GM18505 (cell line): ENCODE results near the gene PDLIM7.

Experiments
- ATAC-seq: cut with Tn5 transposase; IDR thresholded peaks from one replicate; pipeline ENCODE4 v1.9.1; 2021; ENCODE audit not compliant: unreplicated experiment
- POLR2A ChIP-seq: IDR thresholded peaks from 4 replicates; pipeline ENCODE4 v1.6.1; 2011; ENCODE audit warnings: borderline replicate concordance; ENCODE audit not compliant: insufficient read depth, insufficient read length; ENCODE audit errors: extremely low read depth

PDLIM7 gene

DNA sequence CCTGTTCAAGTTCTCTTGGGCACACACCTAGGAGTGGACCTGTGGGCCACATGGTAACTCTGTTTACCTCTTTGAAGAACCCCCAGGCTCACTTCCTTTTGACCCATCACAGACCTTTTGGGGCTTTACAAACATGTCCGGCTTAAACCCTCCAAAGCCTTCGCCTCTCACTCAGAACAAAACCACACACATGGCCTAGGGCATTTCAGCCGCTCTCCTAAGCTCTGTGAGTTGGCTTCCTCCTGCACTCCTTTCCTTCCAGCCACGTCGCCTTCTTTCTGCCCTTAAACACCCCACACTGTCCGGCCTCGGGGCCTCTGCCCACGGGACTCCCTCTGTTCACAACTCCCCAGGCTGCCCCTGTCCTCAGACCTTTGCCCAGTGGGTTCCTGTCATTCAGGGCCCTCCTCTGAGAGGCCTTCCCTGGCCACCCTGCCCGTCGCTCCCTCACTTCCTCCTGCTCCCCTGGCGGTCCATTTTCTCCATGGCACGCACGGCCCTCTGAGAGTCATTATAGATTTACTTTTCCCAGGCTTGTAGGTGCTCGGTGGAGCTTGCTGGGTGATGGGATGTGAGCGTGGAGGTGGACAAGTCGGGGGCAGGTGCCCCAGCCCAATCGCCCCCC lies 10.3 kb upstream of the PDLIM7 start:
- ATAC-seq = no peak
- no peak for TF ChIP-seq POLR2A

DNA sequence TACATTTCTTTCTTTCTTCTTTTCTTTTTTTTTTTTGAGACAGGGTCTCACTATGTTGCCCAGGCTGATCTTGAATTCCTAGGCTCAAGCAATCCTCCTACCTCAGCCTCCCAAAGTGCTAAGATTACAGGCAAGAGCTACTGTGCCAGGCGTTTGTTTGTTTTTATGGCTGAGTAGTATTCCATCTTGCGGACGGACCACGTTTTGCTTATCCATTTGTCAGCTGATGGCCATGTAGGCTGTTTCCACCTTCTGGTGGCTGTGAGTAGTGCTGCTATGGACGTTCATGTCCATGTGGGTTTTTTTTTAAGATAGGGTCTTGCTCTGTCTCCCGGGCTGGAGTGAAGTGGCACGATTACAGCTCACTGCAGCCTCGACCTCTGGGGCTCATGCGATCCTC lies 9.8 kb upstream of the PDLIM7 start:
- ATAC-seq = no peak

DNA sequence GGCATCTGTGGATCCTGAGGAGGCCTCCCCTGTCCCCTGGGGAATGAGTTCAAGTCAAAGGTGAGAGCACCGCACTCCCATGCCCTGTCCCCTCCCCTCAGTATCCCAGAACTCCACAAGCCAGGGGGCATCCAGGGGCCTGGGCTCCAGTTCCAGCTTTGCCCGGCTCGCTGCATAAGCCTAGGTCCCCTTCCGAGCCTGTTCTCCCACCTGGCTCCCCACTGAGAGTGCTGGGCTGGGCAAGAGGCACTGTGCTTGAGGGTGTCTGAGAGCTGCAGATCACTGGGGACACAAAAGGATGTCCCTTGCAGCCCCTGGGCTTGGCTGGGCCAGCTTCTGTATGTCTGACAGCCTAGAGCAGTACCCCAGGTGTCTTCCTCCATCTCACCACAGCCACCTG lies 7.7 kb upstream of the PDLIM7 start:
- peak; percentile 11 for TF ChIP-seq POLR2A
- no peak for ATAC-seq

More for the DNA sequence above, 9.8 kb upstream of the PDLIM7 start:
- TF ChIP-seq POLR2A = no peak

DNA sequence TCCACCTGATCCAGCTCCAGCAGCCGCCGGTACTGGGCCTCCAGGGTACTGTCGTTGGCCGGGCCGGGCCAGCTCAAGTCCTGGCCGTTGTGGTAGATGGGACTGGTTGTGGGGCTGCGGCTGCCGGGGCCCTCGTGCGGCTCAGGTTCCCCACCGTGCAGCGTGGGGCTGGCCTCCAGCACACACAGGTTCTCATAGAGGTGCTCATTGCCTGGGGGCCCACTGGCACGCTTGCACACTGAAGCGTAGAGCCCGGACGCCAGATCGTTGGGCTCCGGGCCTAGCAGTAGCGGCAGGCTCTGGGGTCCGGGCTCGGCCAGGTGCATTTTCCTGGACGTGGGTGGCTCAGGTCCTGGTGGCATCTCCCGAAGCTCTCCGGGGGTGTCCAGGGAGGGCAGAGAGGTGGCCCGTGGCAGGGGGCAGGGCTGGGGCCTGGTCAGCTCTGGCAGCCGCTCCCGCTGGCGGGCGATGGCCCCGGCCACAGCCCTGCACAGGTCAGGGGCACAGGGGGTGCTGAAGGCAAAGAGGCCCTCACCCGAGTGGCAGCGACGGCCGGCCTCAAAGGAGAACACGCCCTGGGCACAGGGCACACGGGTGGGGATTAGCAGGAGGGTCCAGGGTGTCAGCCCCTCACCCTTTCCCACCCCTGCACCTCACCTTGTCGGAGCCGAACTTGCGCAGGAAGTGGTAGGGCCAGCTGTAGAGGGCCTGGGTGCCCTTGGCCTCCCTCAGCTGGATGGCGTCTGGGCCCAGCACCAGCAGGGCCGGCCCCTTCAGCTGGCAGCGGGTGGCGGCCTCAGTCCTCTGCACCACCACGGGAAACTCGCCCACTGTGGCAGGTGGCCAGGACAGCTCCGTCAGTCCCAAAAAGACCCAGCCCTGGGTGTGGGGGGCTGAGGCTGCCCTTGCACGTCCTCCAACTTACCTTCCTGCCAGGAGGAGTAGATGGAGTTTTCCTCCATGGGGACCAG lies 7.0 kb upstream of the PDLIM7 start:
- no peak for ATAC-seq
- TF ChIP-seq POLR2A = peak; percentile 6

DNA sequence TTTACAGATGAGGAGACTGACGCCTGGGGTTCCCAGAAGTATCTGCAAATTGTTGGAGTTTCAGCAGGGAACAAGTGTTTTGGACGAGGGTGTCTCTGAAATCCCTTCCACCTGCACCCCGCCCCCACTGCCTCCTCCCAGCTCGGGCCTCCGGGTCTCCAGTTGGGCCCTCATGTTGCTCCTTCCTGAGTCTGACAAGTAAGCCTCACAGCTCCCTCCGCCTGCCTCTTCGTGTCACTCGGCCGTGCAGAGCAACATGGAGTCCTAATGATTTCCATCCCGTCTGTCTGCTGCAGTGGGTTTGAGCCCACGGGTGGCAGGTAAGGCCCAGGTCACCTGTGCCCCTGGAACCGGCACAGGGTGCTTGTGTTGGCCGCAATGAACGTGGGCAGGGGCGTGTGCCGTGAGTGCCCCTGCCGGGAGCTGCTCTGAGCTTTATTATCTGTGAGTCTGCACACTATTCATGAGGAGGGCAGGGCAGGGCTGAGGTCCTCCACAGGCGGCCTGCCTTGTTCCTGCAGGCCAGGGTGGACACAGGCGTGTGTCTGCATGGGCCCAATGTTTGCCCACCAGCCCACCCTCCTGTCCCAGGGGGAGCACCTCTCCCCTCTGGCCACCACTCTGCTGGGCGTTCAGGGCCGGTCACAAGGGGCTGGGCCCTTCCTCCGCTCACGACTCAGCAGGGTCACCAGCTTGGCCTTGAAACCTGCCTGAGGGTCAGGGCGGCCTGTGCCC lies 6.1 kb upstream of the PDLIM7 start:
- no peak for TF ChIP-seq POLR2A
- no peak for ATAC-seq

DNA sequence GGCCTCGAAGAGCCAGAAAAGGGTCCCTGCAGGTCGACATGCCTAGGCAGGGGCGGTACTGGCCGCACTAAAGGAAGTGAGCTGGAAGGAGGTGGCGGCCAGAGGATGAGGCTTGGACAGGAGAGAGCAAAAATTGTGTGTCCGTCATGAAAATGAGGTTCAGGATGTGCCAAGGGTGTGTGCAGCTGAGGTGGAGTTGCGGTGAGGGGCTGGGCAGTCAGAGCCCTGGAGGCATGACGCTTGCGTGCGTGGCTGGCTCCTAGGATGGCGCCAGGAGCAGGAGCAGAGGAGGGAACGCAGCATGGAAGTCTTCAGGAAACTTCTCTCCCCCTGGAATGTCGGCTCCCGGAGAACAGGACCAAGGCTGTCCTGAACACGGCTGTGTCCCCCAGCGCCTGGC lies 5.5 kb upstream of the PDLIM7 start:
- TF ChIP-seq POLR2A = peak; percentile 19

DNA sequence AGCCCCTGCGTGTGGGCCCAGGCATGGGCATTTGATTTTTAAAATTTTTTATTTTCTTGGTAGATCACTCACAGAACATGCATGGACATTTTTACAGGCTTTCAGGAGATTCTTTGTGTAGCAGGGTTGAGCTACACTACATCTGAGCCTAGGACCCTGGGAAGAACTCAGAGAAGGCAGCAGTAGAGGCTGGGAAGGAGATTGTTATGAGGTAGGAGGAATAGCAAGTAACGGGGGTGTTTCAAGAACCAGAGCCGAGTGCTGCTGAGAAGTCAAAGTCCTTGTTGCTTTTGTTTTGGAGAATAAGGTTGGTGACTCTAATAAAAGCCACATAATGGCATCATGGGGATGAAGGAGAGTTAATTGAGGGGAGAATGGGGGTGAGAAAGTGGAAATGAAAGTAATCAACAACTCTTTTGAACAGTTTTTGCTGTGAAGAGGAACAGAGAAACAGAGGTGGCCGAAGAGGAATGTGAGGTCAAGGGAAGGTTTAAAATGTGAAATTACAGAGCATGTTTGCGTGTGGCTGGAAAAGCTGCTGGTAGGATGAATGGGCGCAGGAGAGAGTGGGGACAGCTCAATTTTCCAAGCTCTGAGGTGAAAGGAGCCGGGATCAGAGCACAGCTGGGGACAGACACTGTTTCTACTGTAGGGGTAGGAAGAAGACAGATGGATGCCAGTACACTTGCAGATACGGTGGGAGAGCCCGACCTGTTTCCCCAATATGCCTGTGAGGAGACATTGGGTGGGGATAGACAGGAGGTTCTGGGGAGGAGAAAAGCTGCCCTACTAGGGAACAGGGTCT lies 4.7 kb upstream of the PDLIM7 start:
- no peak for TF ChIP-seq POLR2A
- ATAC-seq = no peak

More for the DNA sequence above, 5.5 kb upstream of the PDLIM7 start:
- no peak for ATAC-seq

DNA sequence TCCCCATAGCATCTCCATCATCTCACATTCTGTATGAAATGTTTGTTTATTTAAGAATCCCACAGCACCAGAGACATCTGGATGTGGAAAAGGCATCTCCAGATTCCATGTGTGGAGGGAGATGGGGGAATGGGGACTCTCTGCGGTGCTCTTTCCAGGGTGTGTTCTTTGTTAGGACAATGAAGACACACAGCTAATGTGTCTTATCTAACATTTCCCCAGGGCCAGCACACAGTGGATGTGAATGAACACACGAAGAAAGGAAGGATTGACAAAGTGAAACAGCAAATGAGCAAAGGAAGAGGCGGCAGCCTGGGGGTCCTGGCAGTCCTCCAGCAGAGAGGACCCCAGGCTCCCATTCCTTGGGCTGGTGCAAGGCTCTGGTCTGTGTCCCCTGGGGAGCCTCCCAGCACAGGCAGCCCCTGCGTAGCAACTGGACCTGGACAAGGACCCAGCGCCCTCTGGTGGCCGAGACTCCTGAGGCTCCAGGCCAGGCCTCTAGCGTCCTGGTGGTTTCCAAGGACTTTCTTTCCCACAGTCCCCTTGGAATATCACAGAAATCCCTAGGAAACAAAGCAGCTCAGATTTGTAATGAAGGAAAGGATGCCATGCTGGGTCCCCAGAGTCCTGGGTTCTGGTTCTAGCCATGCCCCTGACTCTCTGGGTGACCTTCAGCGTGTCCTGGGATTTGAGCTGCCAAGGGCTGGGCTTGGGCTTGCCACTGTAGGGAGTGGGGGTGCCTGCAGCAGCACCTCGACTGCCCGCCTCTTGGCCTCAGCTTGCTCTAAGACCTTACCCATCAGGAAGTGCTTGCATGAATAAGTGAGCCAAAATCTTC lies 3.5 kb upstream of the PDLIM7 start:
- TF ChIP-seq POLR2A = no peak
- ATAC-seq = no peak

DNA sequence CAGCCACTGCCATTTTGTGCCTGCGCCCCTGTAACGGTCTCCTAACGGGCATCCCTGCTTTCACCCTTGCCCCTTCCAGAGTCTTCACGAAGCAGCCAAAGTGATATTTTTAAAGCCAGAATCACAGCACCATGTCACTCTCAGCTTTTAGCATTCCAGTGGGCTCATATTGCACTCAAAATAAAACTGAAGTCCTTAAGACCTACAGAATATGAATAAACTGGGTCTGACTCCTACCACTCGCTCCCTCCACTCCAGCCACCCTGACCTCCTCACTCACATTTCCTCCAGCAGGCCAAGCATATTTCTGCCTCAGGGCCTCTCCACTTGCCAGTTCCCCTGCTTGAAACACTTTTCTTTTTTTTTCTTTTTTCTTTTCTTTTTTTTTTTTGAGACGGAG lies 2.4 kb upstream of the PDLIM7 start:
- no peak for TF ChIP-seq POLR2A
- ATAC-seq = no peak

DNA sequence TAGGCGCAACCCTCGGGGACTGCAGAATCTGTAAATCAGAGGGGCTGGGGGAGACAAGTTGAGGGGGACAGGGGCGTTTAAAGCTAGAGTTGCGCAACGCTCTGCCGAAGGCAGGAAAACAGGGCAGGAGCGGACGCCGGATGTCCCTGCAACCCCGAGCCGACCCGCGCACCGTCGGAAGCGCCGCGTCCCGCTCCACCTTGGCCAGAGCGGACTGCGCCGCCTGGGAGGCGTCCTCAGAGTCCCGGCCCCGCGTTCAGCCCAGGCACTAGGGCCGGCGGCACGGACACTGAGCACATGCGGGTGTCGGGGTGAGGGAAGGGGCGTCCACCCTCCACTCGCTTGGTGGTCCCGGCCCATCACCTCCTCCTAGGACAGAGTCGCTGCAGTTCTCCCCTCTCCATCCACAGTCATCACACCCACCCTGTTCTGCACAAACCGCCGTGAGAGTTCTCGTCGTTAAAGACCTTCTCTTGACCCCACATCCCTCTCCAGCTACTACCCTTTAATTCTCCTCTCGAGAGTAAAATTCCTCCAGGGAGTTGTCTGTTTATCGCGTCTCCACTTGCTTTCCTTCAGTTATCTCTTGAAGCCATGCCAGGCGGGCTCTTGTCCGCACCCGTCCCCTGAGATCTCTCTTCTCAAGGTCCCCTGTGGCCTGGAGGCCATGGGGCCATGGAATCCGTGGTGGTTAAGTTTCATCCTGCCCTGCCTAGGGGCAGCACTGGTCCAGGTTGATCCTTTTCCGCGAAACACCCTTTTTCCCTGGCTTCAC lies 796 bp upstream of the PDLIM7 start:
- TF ChIP-seq POLR2A = no peak
- ATAC-seq = no peak

DNA sequence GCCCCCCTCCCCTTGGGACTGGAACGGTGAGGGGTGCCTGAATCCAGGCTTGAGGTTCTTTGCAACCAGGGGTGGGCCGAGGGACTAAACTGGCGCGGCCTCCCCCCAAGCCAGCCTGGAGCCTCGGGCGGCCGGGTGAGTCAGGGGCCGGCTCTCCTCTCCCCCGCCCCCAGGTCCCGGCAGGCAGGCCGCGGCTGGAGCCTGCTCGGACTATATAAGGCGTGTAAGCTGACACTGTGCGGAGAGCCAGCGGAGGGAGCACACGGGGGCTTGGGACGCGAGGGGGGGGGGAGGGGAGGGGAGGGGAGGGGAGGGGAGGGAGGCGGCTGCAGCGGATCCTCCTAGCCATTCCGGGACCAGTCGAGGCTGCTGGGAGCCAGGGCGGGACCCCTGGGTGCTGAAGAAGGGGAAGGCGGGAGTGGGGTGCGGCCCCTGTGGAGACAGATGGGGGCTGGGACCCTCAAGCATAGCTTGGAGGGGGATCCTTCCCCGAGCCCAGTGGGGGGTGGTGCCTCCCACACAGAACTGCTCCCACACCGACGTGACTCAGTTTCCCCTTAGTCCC lies 595 bp downstream of the PDLIM7 start:
- no peak for ATAC-seq
- TF ChIP-seq POLR2A = no peak
